CD14-positive monocyte (primary cell): ENCODE results near the gene TMEM250. TPM values are rescaled to one million over a fixed set of nuclear protein-coding genes. Genes with fewer than 3 reads are reported as not detected.
A peak's percentile ranks its signal among the peaks of the same experiment; 100 is the strongest.

ENCODE experiments used
- DNase-seq, 3 donors: peaks; one replicate each; pipeline ENCODE4 v3.0.0-alpha.2; 2011 to 2022
- H2AFZ ChIP-seq: 2 replicates; pipeline ENCODE4 v1.6.0; 2012; ENCODE audit warnings: mild to moderate bottlenecking, low read depth, low read length, inconsistent platforms; ENCODE audit not compliant: insufficient read depth, poor library complexity, severe bottlenecking
- H3K27ac ChIP-seq, 2 donors: 1 replicate in 1 of 2; 2 replicates in 1 of 2; pipeline ENCODE4 v1.5.1; 2012 to 2013; ENCODE audit warnings: low read length in 2 of 2, control low read depth in 1 of 2, inconsistent platforms in 1 of 2, low read depth in 1 of 2, mild to moderate bottlenecking in 1 of 2
- H3K27me3 ChIP-seq, 2 donors: one replicate each; pipeline versions ENCODE4 v1.6.0 to v1.6.1; 2011 to 2013; ENCODE audit warnings: low read length in 2 of 2; ENCODE audit not compliant: control insufficient read depth in 2 of 2, insufficient read depth in 2 of 2
- H3K36me3 ChIP-seq, 2 donors: replicated peaks in 1 of 2; 1 replicate in 1 of 2; 2 replicates in 1 of 2; pipeline versions ENCODE4 v1.5.1 to v1.6.1; 2012 to 2013; ENCODE audit warnings: low read length in 2 of 2, control low read depth in 1 of 2, inconsistent platforms in 1 of 2, mild to moderate bottlenecking in 1 of 2; ENCODE audit not compliant: insufficient read depth in 2 of 2, control insufficient read depth in 1 of 2
- H3K4me1 ChIP-seq, 2 donors: 1 replicate in 1 of 2; 2 replicates in 1 of 2; pipeline versions ENCODE4 v1.5.1 to v1.6.1; 2012 to 2013; ENCODE audit warnings: low read length in 2 of 2, control low read depth in 1 of 2, inconsistent platforms in 1 of 2, mild to moderate bottlenecking in 1 of 2, moderate library complexity in 1 of 2; ENCODE audit not compliant: insufficient read depth in 2 of 2, control insufficient read depth in 1 of 2
- H3K4me2 ChIP-seq: replicated peaks from 2 replicates; pipeline ENCODE3; 2012; ENCODE audit warnings: low read length, moderate library complexity, mild to moderate bottlenecking; ENCODE audit not compliant: poor library complexity, severe bottlenecking; ENCODE audit errors: extremely low read depth
- H3K4me3 ChIP-seq, 3 experiments: fragments of 200-600 bp in 1 of 3; sonication (generic) in 1 of 3; replicated peaks in 1 of 3; 1 replicate in 2 of 3; 2 replicates in 1 of 3; pipeline ENCODE4 v1.5.1; 2011 to 2013; ENCODE audit warnings: low read length in 3 of 3, mild to moderate bottlenecking in 3 of 3, control low read depth in 2 of 3, low read depth in 2 of 3, inconsistent platforms in 1 of 3, moderate library complexity in 1 of 3
- H3K79me2 ChIP-seq: 2 replicates; pipeline ENCODE4 v1.6.0; 2012; ENCODE audit warnings: mild to moderate bottlenecking, control low read depth, inconsistent platforms, low read length, moderate library complexity; ENCODE audit not compliant: insufficient read depth
- H3K9ac ChIP-seq: 2 replicates; pipeline ENCODE4 v1.6.0; 2017; ENCODE audit warnings: low read length, mild to moderate bottlenecking; ENCODE audit not compliant: insufficient read depth, poor library complexity, severe bottlenecking
- H3K9me3 ChIP-seq, 2 donors: replicated peaks in 1 of 2; 1 replicate in 1 of 2; 2 replicates in 1 of 2; pipeline versions ENCODE4 v1.5.1 to v1.6.1; 2012 to 2013; ENCODE audit warnings: low read length in 2 of 2, control low read depth in 1 of 2; ENCODE audit not compliant: control insufficient read depth in 1 of 2, insufficient read depth in 1 of 2
- H4K20me1 ChIP-seq: 2 replicates; pipeline ENCODE4 v1.6.0; 2012; ENCODE audit warnings: mild to moderate bottlenecking, low read length, control low read depth, moderate library complexity; ENCODE audit not compliant: insufficient read depth
- H3K27ac Mint-ChIP-seq, 7 donors: one replicate each; pipeline ENCODE4 v1.8.0; 2020; ENCODE audit warnings: mild to moderate bottlenecking in 7 of 7, mixed read lengths in 7 of 7, moderate library complexity in 6 of 7, inconsistent platforms in 2 of 7
- H3K27me3 Mint-ChIP-seq, 3 donors: one replicate each; pipeline ENCODE4 v1.8.0; 2021 to 2022; ENCODE audit warnings: low read depth in 3 of 3, mild to moderate bottlenecking in 3 of 3, mixed read lengths in 3 of 3, moderate library complexity in 3 of 3, inconsistent platforms in 1 of 3
- H3K36me3 Mint-ChIP-seq, 2 donors: one replicate each; pipeline ENCODE4 v1.8.0; 2020; ENCODE audit warnings: mixed read lengths in 2 of 2, inconsistent platforms in 1 of 2, mild to moderate bottlenecking in 1 of 2
- H3K4me1 Mint-ChIP-seq: one replicate; pipeline ENCODE4 v1.8.0; 2020; ENCODE audit warnings: mild to moderate bottlenecking, mixed read lengths
- H3K4me3 Mint-ChIP-seq, 2 donors: one replicate each; pipeline ENCODE4 v1.8.0; 2020; ENCODE audit warnings: mild to moderate bottlenecking in 2 of 2, mixed read lengths in 2 of 2, moderate library complexity in 1 of 2
- H3K9me3 Mint-ChIP-seq, 7 donors: one replicate each; pipeline ENCODE4 v1.8.0; 2020 to 2022; ENCODE audit warnings: mixed read lengths in 7 of 7, mild to moderate bottlenecking in 6 of 7, moderate library complexity in 6 of 7, inconsistent platforms in 2 of 7
- CTCF ChIP-seq: fragments of 200-600 bp; IDR thresholded peaks from one replicate; pipeline ENCODE4 v1.8.0; 2022; ENCODE audit warnings: antibody characterized with exemption, mild to moderate bottlenecking
- WGBS: methylation state at CpG from one replicate; pipeline ENCODE4 v1.1.5; 2013; ENCODE audit warnings: missing lambda C conversion rate; ENCODE audit not compliant: insufficient coverage; 5-methylcytosine and 5-hydroxymethylcytosine counted together
- intact Hi-C, 2 donors: fragments of 100-400 bp; cut with micrococcal nuclease; formaldehyde crosslinking; loops; one replicate each; pipeline versions ENCODE4 v1.15.0 to v1.15.1; 2023
- polyA plus RNA-seq, 3 donors: library from polyadenylated mRNA; depleted of rRNA in 1 of 3; unstranded in 2 of 3; stranded (reverse) in 1 of 3; fragments of 300-500 nt in 2 of 3; fragments of >200 nt in 1 of 3; fragmentation: Illumina TruSeq in 2 of 3; gene quantifications; 1 replicate in 2 of 3; 2 replicates in 1 of 3; pipeline ENCODE4 v1.2.3, GENCODE V29; 2012 to 2021

TMEM250 gene
- polyA plus RNA-seq, 3 donors = 11.0 to 38.0 (median 30.9) TPM

- H3K36me3 ChIP-seq = peaks cover 9 to 10% of the 10 kb centered on the region in 2 donors
- Mint-ChIP-seq H3K4me1 (peaks cover 71% of the 10 kb centered on the region), H3K36me3 (peaks cover 12 to 24% of the 10 kb centered on the region in 2 donors), H3K9me3 (no peaks in the 10 kb centered on the region), H3K27me3 (no peaks in the 10 kb centered on the region), H3K4me3 (no peak overlapping the region), H3K27ac (peak overlapping the region in 2 of 7 donors; percentile 46 to 76)
- TF ChIP-seq CTCF = no peak
- DNase-seq = no peak
- H3K4me2 ChIP-seq = no peak overlapping the region
- no peak overlapping the region for H3K27ac ChIP-seq
- intact Hi-C loops = loop anchor here in 1 of 2 donors (5.0 kb wide), 1 partner anchor 44 kb away; no protein-coding TSS in a partner anchor
- no peak overlapping the region for H3K9ac ChIP-seq
- peaks cover 89% of the 10 kb centered on the region for H3K79me2 ChIP-seq
- no peaks in the 10 kb centered on the region for H3K27me3 ChIP-seq
- no peaks in the 10 kb centered on the region for H3K9me3 ChIP-seq
- WGBS = 94% methylated on average over 13 of the region's 20 CpGs
- H3K4me3 ChIP-seq = peak overlapping the region in 1 of 3 experiments; percentile 14
- H2AFZ ChIP-seq = no peak overlapping the region
- H4K20me1 ChIP-seq = peaks cover 78% of the 10 kb centered on the region
- peaks cover 83 to 90% of the 10 kb centered on the region in 2 donors for H3K4me1 ChIP-seq
Observed at GRCh38 chr9:136091582-136092352, 26.9 kb downstream of the TMEM250 start.

- 83% methylated on average over 18 of the region's 22 CpGs for WGBS
- Histone ChIP-seq H2AFZ (no peak overlapping the region), H3K4me3 (no peak overlapping the region), H3K79me2 (peaks cover 95% of the 10 kb centered on the region), H3K27ac (no peak overlapping the region), H3K4me2 (peak overlapping the region; percentile 83), H3K27me3 (no peaks in the 10 kb centered on the region), H3K9ac (peak overlapping the region; percentile 30), H3K4me1 (peaks cover 83 to 89% of the 10 kb centered on the region in 2 donors), H3K36me3 (peaks cover 9 to 10% of the 10 kb centered on the region in 2 donors), H4K20me1 (peaks cover 86% of the 10 kb centered on the region), H3K9me3 (no peaks in the 10 kb centered on the region)
- no peak overlapping the region for H3K4me3 Mint-ChIP-seq
- peaks cover 69% of the 10 kb centered on the region for H3K4me1 Mint-ChIP-seq
- no peak for TF ChIP-seq CTCF
- H3K27ac Mint-ChIP-seq = peak overlapping the region in 1 of 7 donors; percentile 76
- H3K9me3 Mint-ChIP-seq = no peaks in the 10 kb centered on the region
- intact Hi-C loops = loop anchor here in 1 of 2 donors (5.0 kb wide), 1 partner anchor 44 kb away; no protein-coding TSS in a partner anchor
- H3K27me3 Mint-ChIP-seq = no peaks in the 10 kb centered on the region
- peaks cover 13 to 24% of the 10 kb centered on the region in 2 donors for H3K36me3 Mint-ChIP-seq
- DNase-seq = no peak
Observed at GRCh38 chr9:136090768-136091581, 27.7 kb downstream of the TMEM250 start.
